NB4 (cell line): ENCODE measurements around the gene FPR3.

Source experiments
- TF ChIP-seq, protein P1 (sequence below): IDR thresholded peaks from 2 replicates; pipeline ENCODE4 v1.6.1; 2011; ENCODE audit warnings: low read depth, low read length
- TF ChIP-seq, protein P2 (sequence below): IDR thresholded peaks from one replicate; pipeline ENCODE4 v1.5.1; 2012; ENCODE audit warnings: low read depth, low read length

DNA sequence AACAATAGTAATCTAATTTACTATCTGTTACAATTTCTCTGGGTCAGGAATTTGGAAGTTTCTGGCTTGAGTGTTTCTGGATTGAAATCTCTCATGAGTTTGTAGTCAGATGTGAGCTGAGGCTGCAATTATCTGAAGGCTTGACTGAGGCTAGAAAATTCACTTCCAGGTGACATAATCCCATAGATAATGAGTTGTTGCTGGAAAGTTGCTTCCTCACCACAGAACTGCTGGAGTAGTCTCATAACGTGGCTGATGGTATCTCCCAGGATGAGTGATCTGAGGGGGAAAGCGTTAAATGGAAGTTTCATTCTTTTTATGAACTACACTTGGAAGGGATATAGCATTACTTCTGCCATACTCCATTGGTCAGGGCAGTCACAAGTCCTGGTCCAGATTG, 15.3 kb upstream of the FPR3 start:
- TF ChIP-seq, protein P1, sequence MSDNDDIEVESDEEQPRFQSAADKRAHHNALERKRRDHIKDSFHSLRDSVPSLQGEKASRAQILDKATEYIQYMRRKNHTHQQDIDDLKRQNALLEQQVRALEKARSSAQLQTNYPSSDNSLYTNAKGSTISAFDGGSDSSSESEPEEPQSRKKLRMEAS: no peak
- TF ChIP-seq, protein P2, sequence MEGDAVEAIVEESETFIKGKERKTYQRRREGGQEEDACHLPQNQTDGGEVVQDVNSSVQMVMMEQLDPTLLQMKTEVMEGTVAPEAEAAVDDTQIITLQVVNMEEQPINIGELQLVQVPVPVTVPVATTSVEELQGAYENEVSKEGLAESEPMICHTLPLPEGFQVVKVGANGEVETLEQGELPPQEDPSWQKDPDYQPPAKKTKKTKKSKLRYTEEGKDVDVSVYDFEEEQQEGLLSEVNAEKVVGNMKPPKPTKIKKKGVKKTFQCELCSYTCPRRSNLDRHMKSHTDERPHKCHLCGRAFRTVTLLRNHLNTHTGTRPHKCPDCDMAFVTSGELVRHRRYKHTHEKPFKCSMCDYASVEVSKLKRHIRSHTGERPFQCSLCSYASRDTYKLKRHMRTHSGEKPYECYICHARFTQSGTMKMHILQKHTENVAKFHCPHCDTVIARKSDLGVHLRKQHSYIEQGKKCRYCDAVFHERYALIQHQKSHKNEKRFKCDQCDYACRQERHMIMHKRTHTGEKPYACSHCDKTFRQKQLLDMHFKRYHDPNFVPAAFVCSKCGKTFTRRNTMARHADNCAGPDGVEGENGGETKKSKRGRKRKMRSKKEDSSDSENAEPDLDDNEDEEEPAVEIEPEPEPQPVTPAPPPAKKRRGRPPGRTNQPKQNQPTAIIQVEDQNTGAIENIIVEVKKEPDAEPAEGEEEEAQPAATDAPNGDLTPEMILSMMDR: no peak
